ENCODE measurements around the gene TRAF4.
"Not testable (repeated sequence)": the region's sequence is repeated elsewhere in the genome, so short reads cannot be mapped to it uniquely, and the experiment has no call there.

DNA sequence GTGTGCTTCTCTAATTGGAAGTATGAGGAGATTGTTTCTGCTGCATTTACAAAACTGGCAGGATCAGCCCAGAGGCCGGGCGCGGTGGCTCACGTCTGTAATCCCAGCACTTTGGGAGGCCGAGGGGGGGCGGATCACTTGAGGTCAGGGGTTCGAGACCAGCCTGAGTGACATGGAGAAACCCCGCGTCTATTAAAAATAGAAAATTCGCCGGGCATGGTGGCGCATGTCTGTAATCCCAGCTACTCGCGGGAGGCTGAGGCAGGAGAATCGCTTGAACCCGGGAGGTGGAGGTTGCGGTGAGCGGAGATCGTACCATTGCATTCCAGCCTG is 22.8 kb upstream of the TRAF4 start:
- TF ChIP-seq, protein P1, sequence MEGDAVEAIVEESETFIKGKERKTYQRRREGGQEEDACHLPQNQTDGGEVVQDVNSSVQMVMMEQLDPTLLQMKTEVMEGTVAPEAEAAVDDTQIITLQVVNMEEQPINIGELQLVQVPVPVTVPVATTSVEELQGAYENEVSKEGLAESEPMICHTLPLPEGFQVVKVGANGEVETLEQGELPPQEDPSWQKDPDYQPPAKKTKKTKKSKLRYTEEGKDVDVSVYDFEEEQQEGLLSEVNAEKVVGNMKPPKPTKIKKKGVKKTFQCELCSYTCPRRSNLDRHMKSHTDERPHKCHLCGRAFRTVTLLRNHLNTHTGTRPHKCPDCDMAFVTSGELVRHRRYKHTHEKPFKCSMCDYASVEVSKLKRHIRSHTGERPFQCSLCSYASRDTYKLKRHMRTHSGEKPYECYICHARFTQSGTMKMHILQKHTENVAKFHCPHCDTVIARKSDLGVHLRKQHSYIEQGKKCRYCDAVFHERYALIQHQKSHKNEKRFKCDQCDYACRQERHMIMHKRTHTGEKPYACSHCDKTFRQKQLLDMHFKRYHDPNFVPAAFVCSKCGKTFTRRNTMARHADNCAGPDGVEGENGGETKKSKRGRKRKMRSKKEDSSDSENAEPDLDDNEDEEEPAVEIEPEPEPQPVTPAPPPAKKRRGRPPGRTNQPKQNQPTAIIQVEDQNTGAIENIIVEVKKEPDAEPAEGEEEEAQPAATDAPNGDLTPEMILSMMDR (IDR thresholded peaks at IDR 0.05) = not testable (repeated sequence)
- TF ChIP-seq POLR2A (IDR thresholded peaks at IDR 0.05) = not testable (repeated sequence)

Measured in esophagus squamous epithelium (tissue), 4 donors.